ENCODE results near the gene LRRC4B.

- TF ChIP-seq CTCF (conservative IDR thresholded peaks at IDR 0.05 in 1 of 2, IDR thresholded peaks at IDR 0.05 in 1 of 2; ENCODE audit: low read depth in 1 of 2, low read length in 2 of 2) (no peak), EZH2 (IDR thresholded peaks at IDR 0.05; ENCODE audit: low read length, missing control alignments) (no peak)
Observed at GRCh38 chr19:50569938-50570540, 1.8 kb upstream of the LRRC4B start.

All from fibroblast of lung (primary cell).